Mesothelial cell of epicardium (in vitro differentiated cells): Measurements from ENCODE around the gene NRBP1. TPM values are rescaled to one million over a fixed set of nuclear protein-coding genes. Genes with fewer than 3 reads are reported as not detected.
A peak's percentile ranks its signal among the peaks of the same experiment; 100 is the strongest.

Source experiments
- DNase-seq, 2 experiments: peaks; one replicate each; pipeline ENCODE4 v3.0.0; 2021; ENCODE audit warnings: low spot score in 2 of 2; ENCODE audit not compliant: unreplicated experiment in 2 of 2
- H3K27ac Mint-ChIP-seq: 2 replicates; pipeline ENCODE4 v1.8.0; 2021; ENCODE audit warnings: mixed read lengths
- H3K27me3 Mint-ChIP-seq: 2 replicates; pipeline ENCODE4 v1.8.0; 2021; ENCODE audit warnings: low read depth, mixed read lengths
- H3K36me3 Mint-ChIP-seq: 2 replicates; pipeline ENCODE4 v1.8.0; 2021; ENCODE audit warnings: mixed read lengths
- H3K4me1 Mint-ChIP-seq: 2 replicates; pipeline ENCODE4 v1.8.0; 2021; ENCODE audit warnings: mixed read lengths
- H3K4me3 Mint-ChIP-seq: 2 replicates; pipeline ENCODE4 v1.8.0; 2021; ENCODE audit warnings: mild to moderate bottlenecking, moderate library complexity, mixed read lengths
- H3K9me3 Mint-ChIP-seq: 2 replicates; pipeline ENCODE4 v1.8.0; 2021; ENCODE audit warnings: mixed read lengths
- total RNA-seq: library from RNA; stranded (reverse); gene quantifications from 3 replicates; pipeline ENCODE4 v1.2.1, GENCODE V29; 2021
- TF ChIP-seq, protein P1 (sequence below): fragments of 200-600 bp; sonication (generic); IDR thresholded peaks from one replicate; pipeline ENCODE4 v1.5.0; 2021; ENCODE audit warnings: antibody characterized with exemption; ENCODE audit not compliant: unreplicated experiment

NRBP1 gene
- 126 to 130 TPM (median 129 TPM) in 3 replicates for total RNA-seq

DNA sequence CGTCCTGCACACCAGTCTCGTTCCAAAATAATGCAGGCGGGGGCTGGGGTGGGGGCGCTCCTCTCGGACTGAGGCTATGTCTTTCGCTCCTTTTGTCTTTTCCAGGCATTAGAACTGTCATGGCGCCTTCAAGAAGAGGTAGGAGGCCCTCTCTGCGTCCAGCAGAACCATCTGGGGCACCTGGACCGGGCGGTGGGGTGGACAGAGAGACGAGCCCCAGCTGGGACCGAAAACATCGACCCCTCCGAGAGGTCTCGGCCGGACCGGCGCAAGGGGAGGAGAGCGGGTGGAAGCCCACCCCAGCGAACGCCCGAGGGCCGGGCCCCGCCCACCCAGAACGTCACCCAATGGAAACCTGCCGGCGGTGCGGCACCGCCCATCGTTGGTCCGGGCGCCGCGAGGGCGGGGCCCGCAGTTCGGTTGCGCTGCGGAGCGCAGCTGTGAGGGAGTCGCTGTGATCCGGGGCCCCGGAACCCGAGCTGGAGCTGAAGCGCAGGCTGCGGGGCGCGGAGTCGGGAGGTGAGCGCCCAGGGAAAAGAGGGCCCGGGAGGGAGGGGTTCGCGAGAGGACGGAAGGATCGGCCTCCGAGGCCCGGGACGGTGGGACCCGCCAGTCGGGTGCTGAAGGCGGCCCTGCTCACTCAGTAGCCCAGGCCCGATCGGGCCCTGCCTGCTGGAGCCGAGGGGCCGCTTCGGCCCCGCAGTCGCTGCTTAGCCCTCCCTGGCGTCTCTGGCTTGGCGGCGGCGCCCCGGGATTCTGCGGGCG lies at the start of gene NRBP1:
NRBP1 (plus strand) TSS at position 419 of the 765 bp plus-strand sequence. CDS start 4,643 bp downstream, outside the sequence.
- H3K36me3 Mint-ChIP-seq = peaks cover 4% of the 10 kb centered on the region
- peak; percentile 85 to 96 for DNase-seq
- peak within 1 kb of the TSS; percentile 98 for H3K27ac Mint-ChIP-seq
- peaks cover 29% of the 10 kb centered on the region for H3K4me1 Mint-ChIP-seq
- H3K27me3 Mint-ChIP-seq = no peaks in the 10 kb centered on the region
- TF ChIP-seq, protein P1, sequence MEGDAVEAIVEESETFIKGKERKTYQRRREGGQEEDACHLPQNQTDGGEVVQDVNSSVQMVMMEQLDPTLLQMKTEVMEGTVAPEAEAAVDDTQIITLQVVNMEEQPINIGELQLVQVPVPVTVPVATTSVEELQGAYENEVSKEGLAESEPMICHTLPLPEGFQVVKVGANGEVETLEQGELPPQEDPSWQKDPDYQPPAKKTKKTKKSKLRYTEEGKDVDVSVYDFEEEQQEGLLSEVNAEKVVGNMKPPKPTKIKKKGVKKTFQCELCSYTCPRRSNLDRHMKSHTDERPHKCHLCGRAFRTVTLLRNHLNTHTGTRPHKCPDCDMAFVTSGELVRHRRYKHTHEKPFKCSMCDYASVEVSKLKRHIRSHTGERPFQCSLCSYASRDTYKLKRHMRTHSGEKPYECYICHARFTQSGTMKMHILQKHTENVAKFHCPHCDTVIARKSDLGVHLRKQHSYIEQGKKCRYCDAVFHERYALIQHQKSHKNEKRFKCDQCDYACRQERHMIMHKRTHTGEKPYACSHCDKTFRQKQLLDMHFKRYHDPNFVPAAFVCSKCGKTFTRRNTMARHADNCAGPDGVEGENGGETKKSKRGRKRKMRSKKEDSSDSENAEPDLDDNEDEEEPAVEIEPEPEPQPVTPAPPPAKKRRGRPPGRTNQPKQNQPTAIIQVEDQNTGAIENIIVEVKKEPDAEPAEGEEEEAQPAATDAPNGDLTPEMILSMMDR = no peak
- H3K9me3 Mint-ChIP-seq = peaks cover 2% of the 10 kb centered on the region
- H3K4me3 Mint-ChIP-seq = peak within 1 kb of the TSS; percentile 99

DNA sequence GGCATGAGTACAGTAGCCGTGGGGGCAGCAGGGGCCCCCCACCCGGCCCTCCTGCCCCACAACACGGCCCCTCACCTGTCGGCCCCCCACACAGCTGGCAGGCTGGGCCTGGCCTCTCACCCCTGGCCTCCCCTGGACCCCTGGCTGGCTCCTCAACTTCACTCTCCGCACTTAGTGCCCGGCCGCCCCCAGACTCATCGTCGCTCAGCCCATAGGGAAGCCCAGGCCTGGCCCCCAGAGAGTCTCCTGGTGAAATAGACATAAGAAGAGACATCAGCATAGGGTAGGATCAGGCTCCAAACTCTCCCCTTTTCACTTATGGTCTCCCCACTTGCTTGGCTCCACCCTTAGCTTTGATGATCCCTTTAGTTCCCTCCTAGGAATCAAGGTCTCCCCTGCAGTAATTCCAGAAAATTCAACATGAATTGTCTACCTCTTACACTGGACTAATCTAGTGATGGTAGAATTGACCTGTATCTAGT lies 49.6 kb upstream of the NRBP1 start:
- no peaks in the 10 kb centered on the region for H3K27me3 Mint-ChIP-seq
- no peaks in the 10 kb centered on the region for H3K9me3 Mint-ChIP-seq
- peaks cover 19% of the 10 kb centered on the region for H3K36me3 Mint-ChIP-seq
- peaks cover 26% of the 10 kb centered on the region for H3K4me1 Mint-ChIP-seq
- peak overlapping the region; percentile 86 for H3K27ac Mint-ChIP-seq
- DNase-seq = no peak
- TF ChIP-seq, protein P1 = no peak
- peak overlapping the region; percentile 90 for H3K4me3 Mint-ChIP-seq

DNA sequence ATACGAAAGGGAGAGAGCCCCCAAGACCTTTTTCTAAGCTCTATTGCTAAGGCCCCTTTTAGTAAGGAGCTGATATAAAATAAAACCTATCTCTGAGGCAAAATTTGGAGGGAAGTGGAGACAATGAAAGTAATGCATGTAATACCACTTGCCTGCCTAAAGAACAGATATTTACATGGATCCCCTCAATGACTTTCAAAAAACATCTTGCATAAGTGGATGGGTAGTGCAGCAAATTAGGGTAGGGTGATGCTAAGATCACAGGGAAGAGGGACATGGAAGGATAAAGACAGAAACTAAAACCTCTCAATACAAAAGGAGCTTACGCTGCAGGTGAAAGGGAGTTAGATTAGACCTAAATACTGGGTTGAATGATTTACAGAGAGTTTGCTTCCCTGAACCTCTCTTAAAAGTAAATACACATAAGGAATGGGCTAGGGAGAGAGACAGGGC lies 49.0 kb upstream of the NRBP1 start:
- H3K36me3 Mint-ChIP-seq = peaks cover 21% of the 10 kb centered on the region
- TF ChIP-seq, protein P1 = no peak

DNA sequence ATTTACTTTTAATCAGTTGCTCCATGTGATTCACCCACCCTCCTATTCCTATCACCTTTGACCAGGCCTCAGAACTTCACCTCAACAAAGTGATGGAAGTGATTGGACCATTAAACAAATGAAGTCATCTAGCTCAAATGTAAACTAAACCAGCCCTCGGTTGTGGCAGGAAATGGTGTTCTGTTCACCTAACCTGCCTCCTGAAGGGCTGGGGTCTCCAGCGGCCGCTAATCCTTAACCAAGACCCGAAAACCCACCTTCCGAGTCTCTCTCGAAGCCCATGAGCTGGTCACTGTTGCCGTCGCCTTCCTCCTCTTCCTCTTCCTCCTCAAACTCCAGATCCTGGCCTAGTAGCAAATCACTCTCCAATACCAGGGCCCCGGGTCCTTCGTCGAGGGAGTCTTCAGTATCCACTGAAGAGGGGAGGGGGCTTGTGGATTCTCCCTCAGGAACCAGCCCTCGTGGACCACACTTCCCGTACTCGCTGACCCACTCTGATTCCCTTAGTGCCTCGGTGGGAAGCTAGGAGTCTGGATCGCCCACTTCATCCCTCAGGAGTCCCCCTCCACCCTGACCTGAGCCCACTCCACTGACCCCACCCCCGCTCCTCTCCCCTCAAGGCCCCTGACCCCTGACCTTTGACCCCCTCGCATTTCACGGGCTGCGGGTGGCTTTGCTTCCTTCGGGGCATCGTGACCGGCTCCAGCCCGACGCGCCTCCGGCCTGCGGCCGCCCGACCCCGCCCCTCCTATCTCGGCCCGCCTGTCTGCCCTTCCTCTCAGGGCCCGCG lies 48.4 kb upstream of the NRBP1 start:
- no peak for DNase-seq
- peaks cover 18% of the 10 kb centered on the region for H3K36me3 Mint-ChIP-seq

More for the DNA sequence above, 49.0 kb upstream of the NRBP1 start:
- Mint-ChIP-seq H3K9me3 (no peaks in the 10 kb centered on the region), H3K4me1 (peaks cover 26% of the 10 kb centered on the region), H3K4me3 (peak overlapping the region; percentile 90), H3K27me3 (no peaks in the 10 kb centered on the region), H3K27ac (peak overlapping the region; percentile 86)
- no peak for DNase-seq

More for the DNA sequence above, 48.4 kb upstream of the NRBP1 start:
- TF ChIP-seq, protein P1 = no peak
- H3K4me3 Mint-ChIP-seq = peak overlapping the region; percentile 90
- peak overlapping the region; percentile 86 for H3K27ac Mint-ChIP-seq
- no peaks in the 10 kb centered on the region for H3K27me3 Mint-ChIP-seq
- no peaks in the 10 kb centered on the region for H3K9me3 Mint-ChIP-seq
- peaks cover 26% of the 10 kb centered on the region for H3K4me1 Mint-ChIP-seq
